AG10803 (cell line): Measurements from ENCODE around the gene SPARCL1.

Experiments
- DNase-seq: peaks from one replicate; pipeline ENCODE4 v3.0.0; 2010; ENCODE audit warnings: low read depth
- H3K4me3 ChIP-seq: 2 replicates; pipeline ENCODE4 v1.5.1; 2011; ENCODE audit warnings: mild to moderate bottlenecking, low read length, control low read depth
- TF ChIP-seq, protein P1 (sequence below): conservative IDR thresholded peaks from 2 replicates; pipeline ENCODE4 v1.5.1; 2011; ENCODE audit warnings: mild to moderate bottlenecking, low read length, control low read depth, inconsistent platforms

The SPARCL1 gene

GRCh38 chr4:87527431-87528220 is 1.6 kb downstream of the SPARCL1 start:
- no peak overlapping the region for H3K4me3 ChIP-seq
- peak; percentile 9 for DNase-seq
- TF ChIP-seq, protein P1, sequence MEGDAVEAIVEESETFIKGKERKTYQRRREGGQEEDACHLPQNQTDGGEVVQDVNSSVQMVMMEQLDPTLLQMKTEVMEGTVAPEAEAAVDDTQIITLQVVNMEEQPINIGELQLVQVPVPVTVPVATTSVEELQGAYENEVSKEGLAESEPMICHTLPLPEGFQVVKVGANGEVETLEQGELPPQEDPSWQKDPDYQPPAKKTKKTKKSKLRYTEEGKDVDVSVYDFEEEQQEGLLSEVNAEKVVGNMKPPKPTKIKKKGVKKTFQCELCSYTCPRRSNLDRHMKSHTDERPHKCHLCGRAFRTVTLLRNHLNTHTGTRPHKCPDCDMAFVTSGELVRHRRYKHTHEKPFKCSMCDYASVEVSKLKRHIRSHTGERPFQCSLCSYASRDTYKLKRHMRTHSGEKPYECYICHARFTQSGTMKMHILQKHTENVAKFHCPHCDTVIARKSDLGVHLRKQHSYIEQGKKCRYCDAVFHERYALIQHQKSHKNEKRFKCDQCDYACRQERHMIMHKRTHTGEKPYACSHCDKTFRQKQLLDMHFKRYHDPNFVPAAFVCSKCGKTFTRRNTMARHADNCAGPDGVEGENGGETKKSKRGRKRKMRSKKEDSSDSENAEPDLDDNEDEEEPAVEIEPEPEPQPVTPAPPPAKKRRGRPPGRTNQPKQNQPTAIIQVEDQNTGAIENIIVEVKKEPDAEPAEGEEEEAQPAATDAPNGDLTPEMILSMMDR, result no peak

DNA sequence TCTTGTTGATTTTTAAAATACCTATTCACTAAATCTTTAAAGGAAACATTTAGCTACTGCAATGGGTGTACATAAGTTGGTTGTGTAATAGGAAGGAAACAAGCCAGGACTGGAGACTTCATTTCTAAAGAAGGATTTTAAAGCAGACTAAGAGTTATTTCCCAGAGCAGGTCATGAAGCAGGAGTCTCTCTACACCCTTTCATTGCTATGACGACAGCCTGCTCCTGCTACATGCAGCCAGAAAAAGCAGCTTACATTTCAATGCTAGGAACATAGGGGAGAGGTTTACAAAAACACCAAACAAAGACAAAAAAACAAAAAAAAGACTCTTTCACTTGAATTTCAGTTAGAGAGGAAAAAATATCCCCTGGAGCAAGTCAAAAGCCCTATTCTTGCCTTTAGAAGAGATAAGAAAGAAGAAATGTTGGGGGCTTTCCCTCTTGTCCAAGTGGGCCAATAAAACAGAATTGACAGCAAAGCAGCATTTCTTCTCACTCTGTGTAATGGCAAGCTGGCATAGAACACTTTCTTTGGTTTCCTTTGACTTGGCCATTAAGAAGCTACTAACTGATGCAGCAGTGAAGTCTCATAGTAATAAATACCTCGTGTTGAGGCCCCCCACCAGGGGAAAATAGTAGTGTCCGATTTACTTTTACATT is 3.4 kb downstream of the SPARCL1 start:
- DNase-seq, result peak; percentile 20

GRCh38 chr4:87524456-87524855 is 4.7 kb downstream of the SPARCL1 start:
- no peak for DNase-seq
- no peak overlapping the region for H3K4me3 ChIP-seq
- TF ChIP-seq, protein P1, result no peak

More for the DNA sequence above, 3.4 kb downstream of the SPARCL1 start:
- TF ChIP-seq, protein P1, result no peak
- no peak overlapping the region for H3K4me3 ChIP-seq

GRCh38 chr4:87523307-87523706 is 5.9 kb downstream of the SPARCL1 start:
- TF ChIP-seq, protein P1, result no peak
- no peak for DNase-seq
- no peak overlapping the region for H3K4me3 ChIP-seq

DNA sequence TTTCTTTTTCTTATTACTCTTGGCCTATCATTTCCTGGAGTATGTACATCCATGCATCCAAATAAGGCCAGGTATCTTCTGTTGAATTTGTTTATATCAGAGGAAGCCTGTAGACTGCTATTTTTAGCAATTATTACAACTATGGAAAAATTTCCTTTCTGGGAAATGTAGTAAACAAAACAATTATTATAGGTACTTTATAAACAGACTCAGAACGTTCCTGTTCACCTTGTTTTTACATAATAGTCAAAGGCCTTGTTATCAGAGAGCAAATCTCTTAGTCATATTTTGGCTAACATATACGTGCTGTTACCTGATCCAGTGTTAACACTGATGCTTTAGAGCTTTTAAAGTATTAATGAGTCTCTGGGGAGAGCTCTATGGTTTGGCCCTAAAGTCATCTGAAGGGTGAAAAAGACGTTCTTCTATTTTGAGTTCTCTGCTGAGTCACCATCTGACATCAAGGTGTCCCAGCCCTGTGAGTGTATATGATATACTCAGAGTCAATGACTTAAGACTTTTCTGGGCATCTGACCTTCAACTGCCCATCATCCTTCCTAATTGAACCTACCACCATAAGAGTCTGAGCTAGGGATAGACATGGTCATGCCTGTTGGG is 7.3 kb downstream of the SPARCL1 start:
- no peak for DNase-seq
- no peak overlapping the region for H3K4me3 ChIP-seq
- TF ChIP-seq, protein P1, result no peak

GRCh38 chr4:87521319-87521718 is 7.9 kb downstream of the SPARCL1 start:
- TF ChIP-seq, protein P1, result no peak
- DNase-seq, result no peak
- H3K4me3 ChIP-seq, result no peak overlapping the region
